ENCODE measurements around the gene ZNF440. TPM values are rescaled to one million over a fixed set of nuclear protein-coding genes. Genes with fewer than 3 reads are reported as not detected.
"Not testable (repeated sequence)": the region's sequence is repeated elsewhere in the genome, so short reads cannot be mapped to it uniquely, and the experiment has no call there.

Gene ZNF440
- total RNA-seq, 4 donors from 2014 or later, result 11.9 to 16.0 (median 13.8) TPM

DNA sequence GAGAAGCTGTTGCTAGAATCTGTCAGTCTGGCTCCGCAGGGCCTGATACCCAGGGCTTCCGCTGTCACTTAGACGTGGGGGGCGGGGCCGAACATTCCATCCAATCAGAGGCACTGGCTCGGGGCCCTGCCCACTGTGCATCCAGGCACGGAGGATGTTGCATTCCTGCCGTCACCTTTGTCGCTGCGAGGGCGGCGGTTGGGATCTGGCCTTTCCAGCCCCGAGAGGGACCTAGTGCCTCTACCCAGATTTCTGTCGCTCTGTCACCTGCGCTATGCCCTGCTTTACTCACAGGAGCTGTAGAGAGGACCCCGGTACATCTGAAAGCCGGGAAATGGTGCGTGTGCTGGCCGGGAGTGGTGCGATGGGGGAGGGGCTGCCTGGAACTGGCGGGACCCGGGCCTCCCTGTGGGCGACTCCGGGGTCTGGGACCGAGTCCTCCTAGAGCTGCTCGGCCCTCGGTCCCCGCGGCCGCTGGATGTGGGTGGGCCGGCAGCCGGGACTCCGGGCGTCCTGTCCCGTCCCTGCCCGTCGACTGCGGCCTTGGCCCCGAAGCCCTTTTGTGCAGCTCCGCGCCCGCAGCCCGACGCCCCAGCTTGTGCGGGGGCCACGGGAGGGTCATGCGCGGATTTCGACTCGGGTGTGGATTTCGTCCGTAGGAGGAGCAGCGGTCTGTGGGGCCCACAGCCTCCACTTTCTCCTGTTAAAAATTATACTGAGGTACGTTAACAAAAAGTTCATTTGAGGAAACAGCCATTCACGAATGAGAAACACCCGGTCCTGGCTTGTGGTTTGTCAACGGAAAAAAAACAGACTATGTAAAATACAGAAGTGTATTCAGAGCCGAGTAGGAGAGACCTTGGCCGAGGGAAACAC, 34.8 kb downstream of the ZNF440 start, which contains the start of gene ZNF439:
Gene ZNF439 (plus strand): TSS at position 133 of the 876 bp plus-strand sequence. CDS start 142 bp downstream, at position 275.
- no peaks in the 10 kb centered on the region for H3K9me3 ChIP-seq
- TF ChIP-seq, protein P1, sequence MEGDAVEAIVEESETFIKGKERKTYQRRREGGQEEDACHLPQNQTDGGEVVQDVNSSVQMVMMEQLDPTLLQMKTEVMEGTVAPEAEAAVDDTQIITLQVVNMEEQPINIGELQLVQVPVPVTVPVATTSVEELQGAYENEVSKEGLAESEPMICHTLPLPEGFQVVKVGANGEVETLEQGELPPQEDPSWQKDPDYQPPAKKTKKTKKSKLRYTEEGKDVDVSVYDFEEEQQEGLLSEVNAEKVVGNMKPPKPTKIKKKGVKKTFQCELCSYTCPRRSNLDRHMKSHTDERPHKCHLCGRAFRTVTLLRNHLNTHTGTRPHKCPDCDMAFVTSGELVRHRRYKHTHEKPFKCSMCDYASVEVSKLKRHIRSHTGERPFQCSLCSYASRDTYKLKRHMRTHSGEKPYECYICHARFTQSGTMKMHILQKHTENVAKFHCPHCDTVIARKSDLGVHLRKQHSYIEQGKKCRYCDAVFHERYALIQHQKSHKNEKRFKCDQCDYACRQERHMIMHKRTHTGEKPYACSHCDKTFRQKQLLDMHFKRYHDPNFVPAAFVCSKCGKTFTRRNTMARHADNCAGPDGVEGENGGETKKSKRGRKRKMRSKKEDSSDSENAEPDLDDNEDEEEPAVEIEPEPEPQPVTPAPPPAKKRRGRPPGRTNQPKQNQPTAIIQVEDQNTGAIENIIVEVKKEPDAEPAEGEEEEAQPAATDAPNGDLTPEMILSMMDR (IDR thresholded peaks at IDR 0.05), result no peak
- TF ChIP-seq POLR2A (IDR thresholded peaks at IDR 0.05), result peak in 1 of 2 donors; percentile 74
- DNase-seq, result peak; percentile 98 to 99
- peak within 1 kb of the TSS; percentile 35 to 52 (median 45) for H3K4me3 ChIP-seq (replicated peaks in 1 of 3)
- 1 to 4% methylated on average over 13 to 40 of the region's 59 CpGs for WGBS, 2 donors
- H3K27me3 ChIP-seq, result no peaks in the 10 kb centered on the region
- H3K27ac ChIP-seq, result peak within 1 kb of the TSS in 1 of 3 donors; percentile 44
- H3K4me1 ChIP-seq, result peaks cover 12 to 17% of the 10 kb centered on the region in 2 donors
- intact Hi-C loops (cut with DNase I), result no loop called here
- no peaks in the 10 kb centered on the region for H3K36me3 ChIP-seq

DNA sequence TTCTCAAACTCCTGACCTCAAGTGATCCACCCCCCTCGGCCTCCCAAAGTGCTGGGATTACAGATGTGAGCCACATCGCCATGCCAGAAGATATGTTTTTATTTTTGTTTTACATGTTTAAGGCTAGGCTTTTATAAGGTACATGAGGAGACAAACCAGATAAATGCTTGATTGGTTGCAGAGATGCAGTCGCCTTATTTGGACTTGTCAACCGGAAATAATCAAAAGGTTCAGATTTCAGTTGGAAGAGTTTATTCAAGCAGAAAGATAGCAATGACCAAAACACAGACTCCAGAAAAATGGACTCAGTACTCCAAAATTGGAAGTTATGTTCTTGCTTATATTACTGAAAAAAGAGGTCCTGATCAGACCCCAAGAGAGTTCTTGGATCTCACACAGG, 36.2 kb downstream of the ZNF440 start:
- DNase-seq; H3K27me3 ChIP-seq; H3K27ac ChIP-seq; intact Hi-C loops (cut with DNase I); H3K36me3 ChIP-seq; H3K9me3 ChIP-seq; H3K4me3 ChIP-seq (replicated peaks in 1 of 3): not testable (repeated sequence)
- WGBS, 2 donors, result 93 to 95% methylated on average over 4 of the region's 4 CpGs
- peaks cover 12 to 17% of the 10 kb centered on the region in 2 donors for H3K4me1 ChIP-seq

DNA sequence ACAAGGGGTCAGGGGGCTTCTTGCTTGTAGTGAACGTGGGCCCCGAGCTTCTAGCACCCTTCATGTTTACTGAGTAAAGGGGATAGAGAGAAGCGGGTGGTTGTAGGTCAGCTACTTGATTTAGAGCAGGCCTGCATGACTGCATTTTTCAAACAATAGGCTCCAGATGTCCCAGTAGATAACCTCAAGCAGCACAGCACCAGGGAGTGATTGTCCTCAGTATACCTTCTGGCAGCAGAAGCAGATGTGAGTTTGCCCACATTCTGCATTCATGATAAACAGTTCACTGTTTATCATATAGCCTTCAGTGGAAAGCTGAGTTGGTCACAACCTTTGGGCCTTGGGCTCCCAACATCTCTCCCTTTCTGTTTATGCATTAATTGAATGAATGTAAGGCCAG, 39.3 kb downstream of the ZNF440 start:
- H3K36me3 ChIP-seq, result no peaks in the 10 kb centered on the region
- no peak overlapping the region for H3K27ac ChIP-seq
- no peaks in the 10 kb centered on the region for H3K27me3 ChIP-seq
- whole genome bisulfite sequencing, 2 donors, result 75 to 97% methylated on average over 3 of the region's 3 CpGs
- peaks cover 9 to 13% of the 10 kb centered on the region in 2 donors for H3K4me1 ChIP-seq
- TF ChIP-seq, protein P1 (IDR thresholded peaks at IDR 0.05), result no peak
- TF ChIP-seq POLR2A (IDR thresholded peaks at IDR 0.05), result no peak
- DNase-seq, result no peak
- intact Hi-C loops (cut with DNase I), result no loop called here
- no peak overlapping the region for H3K4me3 ChIP-seq (replicated peaks in 1 of 3)
- H3K9me3 ChIP-seq, result no peaks in the 10 kb centered on the region

DNA sequence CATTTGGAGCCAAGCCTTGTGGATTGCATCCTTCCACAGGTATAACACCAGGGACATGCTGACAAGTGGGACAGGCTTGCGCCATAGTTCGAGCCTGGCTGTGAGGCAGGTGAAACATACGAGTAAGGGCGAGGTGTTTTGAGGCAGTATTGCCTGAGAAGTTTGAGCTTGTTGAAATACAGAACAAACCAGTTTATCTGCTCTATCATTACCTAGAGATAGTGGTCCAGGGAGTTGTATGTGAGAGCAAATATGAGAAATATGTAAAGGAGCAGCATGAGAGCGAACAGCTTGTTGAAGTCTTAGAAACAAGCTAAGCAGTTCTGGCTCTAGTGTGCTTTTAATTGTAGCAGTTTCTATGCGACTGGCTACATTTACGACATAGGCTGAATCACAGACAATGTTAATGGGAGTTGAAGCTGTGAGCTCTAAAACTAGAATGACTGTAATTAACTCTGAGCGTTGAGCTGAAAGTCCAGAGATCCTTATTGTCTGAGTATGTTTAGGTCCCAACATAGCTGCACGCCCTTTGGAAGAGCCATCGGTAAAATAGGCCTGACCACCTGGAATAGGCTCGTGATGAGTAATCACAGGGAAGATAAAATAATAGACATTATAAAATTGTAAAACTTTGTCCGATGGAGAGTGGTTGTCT, 42.6 kb downstream of the ZNF440 start:
- no peak overlapping the region for H3K27ac ChIP-seq
- TF ChIP-seq POLR2A (IDR thresholded peaks at IDR 0.05), result no peak
- TF ChIP-seq, protein P1 (IDR thresholded peaks at IDR 0.05), result no peak
- WGBS, 2 donors, result 96 to 97% methylated on average over 12 of the region's 12 CpGs
- no peak overlapping the region for H3K4me3 ChIP-seq (replicated peaks in 1 of 3)
- DNase-seq, result no peak
- intact Hi-C loops (cut with DNase I), result no loop called here
- H3K36me3 ChIP-seq, result no peaks in the 10 kb centered on the region
- H3K9me3 ChIP-seq, result no peaks in the 10 kb centered on the region
- no peaks in the 10 kb centered on the region for H3K4me1 ChIP-seq
- no peaks in the 10 kb centered on the region for H3K27me3 ChIP-seq

DNA sequence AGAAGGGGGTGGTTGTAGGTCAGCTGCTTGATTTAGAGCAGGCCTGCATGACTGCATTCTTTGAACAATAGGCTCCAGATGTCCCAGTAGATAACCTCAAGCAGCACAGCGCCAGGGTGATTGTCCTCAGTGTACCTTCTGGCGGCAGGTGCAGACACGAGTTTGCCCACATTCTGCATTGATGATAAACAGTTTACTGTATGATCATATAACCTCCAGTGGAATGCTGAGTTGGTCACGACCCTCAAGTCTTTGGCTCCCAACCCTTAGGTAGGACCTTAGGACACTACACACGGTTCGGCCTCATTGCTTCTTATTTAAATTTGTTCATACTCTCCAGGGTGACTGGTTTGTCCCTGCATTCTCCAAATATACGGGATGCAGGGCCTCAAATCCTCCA, 46.6 kb downstream of the ZNF440 start:
- intact Hi-C loops (cut with DNase I), result no loop called here
- Histone ChIP-seq H3K9me3 (no peaks in the 10 kb centered on the region), H3K4me3 (replicated peaks in 1 of 3) (no peak overlapping the region), H3K27me3 (no peaks in the 10 kb centered on the region), H3K36me3 (no peaks in the 10 kb centered on the region), H3K4me1 (peaks cover 0 to 5% of the 10 kb centered on the region in 2 donors), H3K27ac (no peak overlapping the region)
- DNase-seq, result no peak
- TF ChIP-seq, protein P1 (IDR thresholded peaks at IDR 0.05), result no peak
- TF ChIP-seq POLR2A (IDR thresholded peaks at IDR 0.05), result no peak
- WGBS, 2 donors, result 94 to 97% methylated on average over 7 of the region's 7 CpGs
